Measurements from ENCODE around the gene PIGU. TPM values are rescaled to one million over a fixed set of nuclear protein-coding genes. Genes with fewer than 3 reads are reported as not detected.
A peak's percentile ranks its signal among the peaks of the same experiment; 100 is the strongest.

The PIGU gene
- total and polyA plus RNA-seq, 9 of the 15 experiments (the other 6 are each of a cell fraction or from before 2014, with no cell fraction given) = 6.5 to 100 (median 28.1) TPM

- TF ChIP-seq TFAP4 (CRISPR knock-in tag; IDR thresholded peaks at IDR 0.05; ENCODE audit: borderline replicate concordance) = peak; percentile 64
- peak; percentile 22 to 32 (median 25); a peak in 2 of 6 replicates for TF ChIP-seq CTCF (IDR thresholded peaks at IDR 0.05 in 2 of 3, conservative IDR thresholded peaks at IDR 0.05 in 1 of 3; ENCODE audit: insufficient read depth in 2 of 3, low read depth in 1 of 3, low read length in 3 of 3)
- no peak for TF ChIP-seq ZNF311 (CRISPR knock-in tag; IDR thresholded peaks at IDR 0.05)
- no peak for TF ChIP-seq TEAD2 (tag; IDR thresholded peaks at IDR 0.05)
- no peak for TF ChIP-seq SUPT5H (IDR thresholded peaks at IDR 0.05)
- TF ChIP-seq CREB3L1 (IDR thresholded peaks at IDR 0.05; ENCODE audit: borderline replicate concordance, low read depth) = no peak
- no peak for TF ChIP-seq ZFPM2 (CRISPR knock-in tag; IDR thresholded peaks at IDR 0.05)
- no peak for TF ChIP-seq POU5F1 (IDR thresholded peaks at IDR 0.05; ENCODE audit: borderline replicate concordance, low read depth, low read length, partially characterized antibody)
- TF ChIP-seq ELF1 (tag; IDR thresholded peaks at IDR 0.05) = no peak
- no peak for TF ChIP-seq STAT5A (IDR thresholded peaks at IDR 0.05; ENCODE audit: borderline replicate concordance, low read length)
- TF ChIP-seq IFI16 (CRISPR knock-in tag; IDR thresholded peaks at IDR 0.05) = no peak
- no peak for TF ChIP-seq POLR2H (tag; IDR thresholded peaks at IDR 0.05; ENCODE audit: low read depth)
- peak in 1 of 2 experiments; percentile 22; a peak in 1 of 4 replicates for TF ChIP-seq RAD21 (CRISPR knock-in tag; conservative IDR thresholded peaks at IDR 0.05 in 1 of 2, IDR thresholded peaks at IDR 0.05 in 1 of 2)
Observed at GRCh38 chr20:34562641-34563040, 114.3 kb downstream of the PIGU start (continued).

Data from K562 (cell line).